Astrocyte of the spinal cord (primary cell): Measurements from ENCODE around the gene PACRG.

ENCODE experiments used
- DNase-seq: peaks from one replicate; pipeline ENCODE4 v3.0.0; 2011; ENCODE audit warnings: low read depth, low spot score
- H3K4me3 ChIP-seq: 2 replicates; pipeline ENCODE4 v1.5.1; 2011; ENCODE audit warnings: low read depth, mild to moderate bottlenecking, low read length, moderate library complexity
- CTCF ChIP-seq: IDR thresholded peaks from 2 replicates; pipeline ENCODE4 v1.5.1; 2012; ENCODE audit warnings: low read depth, mild to moderate bottlenecking, low read length, inconsistent platforms
- in situ Hi-C: cut with HindIII; loops from 2 replicates; pipeline ENCODE4 v1.10.0; 2017; ENCODE audit warnings: low sequenced_read_pairs

PACRG gene

DNA sequence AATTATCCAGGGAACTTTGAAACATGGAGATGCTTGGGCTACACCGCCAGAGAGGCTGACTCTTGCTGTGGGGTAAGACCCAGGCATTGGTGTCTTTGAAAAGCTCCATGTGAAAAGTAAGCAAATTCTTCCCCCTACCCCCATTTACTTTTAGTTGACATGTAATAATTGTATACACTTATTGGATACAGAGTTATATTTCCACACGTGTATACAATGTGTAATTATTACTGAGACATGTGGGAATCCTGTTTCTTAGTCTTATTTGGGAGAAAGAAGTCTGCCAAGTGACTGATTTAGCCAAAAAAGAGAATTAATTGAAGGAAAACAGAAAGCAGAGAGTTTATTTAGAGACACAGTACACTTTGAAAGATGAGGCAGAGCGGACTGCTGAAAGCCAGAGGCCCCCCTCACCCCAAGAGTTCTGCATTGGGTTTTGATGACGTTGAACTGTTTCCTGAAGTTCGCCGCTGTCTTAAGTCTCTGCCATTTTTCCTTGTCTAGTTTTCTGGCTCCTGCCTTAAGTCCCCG, 193.8 kb downstream of the PACRG start:
- DNase-seq, result no peak
- no peak overlapping the region for H3K4me3 ChIP-seq
- in situ Hi-C loops, result no loop called here
- no peak for TF ChIP-seq CTCF

- no peak overlapping the region for H3K4me3 ChIP-seq
- in situ Hi-C loops, result no loop called here
- DNase-seq, result peak; percentile 46
- TF ChIP-seq CTCF, result no peak
Observed at GRCh38 chr6:162922563-162923166, 194.9 kb downstream of the PACRG start.

- no peak overlapping the region for H3K4me3 ChIP-seq
- TF ChIP-seq CTCF, result no peak
- in situ Hi-C loops, result no loop called here
- DNase-seq, result no peak
Observed at GRCh38 chr6:162934844-162935243, 207.1 kb downstream of the PACRG start.

- H3K4me3 ChIP-seq, result no peak overlapping the region
- in situ Hi-C loops, result no loop called here
- peak; percentile 38 for DNase-seq
- TF ChIP-seq CTCF, result no peak
Observed at GRCh38 chr6:162940426-162940825, 212.7 kb downstream of the PACRG start.

DNA sequence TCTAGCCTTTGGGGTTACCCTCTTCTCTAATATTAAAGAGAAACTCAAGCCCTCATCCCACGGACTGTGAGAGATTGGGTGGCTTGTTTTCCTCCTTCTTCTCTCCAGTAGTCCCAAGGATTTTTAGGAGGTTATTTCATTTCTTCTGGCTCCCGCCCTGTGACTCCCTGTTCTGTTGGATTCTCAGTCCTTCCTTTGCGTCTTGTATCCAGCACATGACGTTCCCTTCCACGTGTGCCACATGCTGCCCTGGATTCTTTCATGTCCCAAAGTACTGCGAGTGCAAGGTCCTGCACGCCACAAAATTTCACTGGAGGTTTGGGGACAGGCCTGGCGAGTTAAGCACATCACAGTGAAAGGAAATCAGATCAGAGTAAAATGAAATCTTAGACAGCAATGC, 213.4 kb downstream of the PACRG start:
- DNase-seq, result no peak
- in situ Hi-C loops, result no loop called here
- H3K4me3 ChIP-seq, result no peak overlapping the region
- no peak for TF ChIP-seq CTCF

GRCh38 chr6:162942866-162943265, 215.1 kb downstream of the PACRG start:
- no peak for TF ChIP-seq CTCF

More at GRCh38 chr6:162942866-162943265, 215.1 kb downstream of the PACRG start:
- in situ Hi-C loops, result no loop called here
- peak; percentile 96 for DNase-seq
- H3K4me3 ChIP-seq, result no peak overlapping the region
